Fibroblast of lung (primary cell): ENCODE data around the gene ANKH. TPM values are rescaled to one million over a fixed set of nuclear protein-coding genes. Genes with fewer than 3 reads are reported as not detected.

Source experiments
- DNase-seq, 2 donors: peaks; one replicate each; pipeline versions ENCODE4 v3.0.0 to v3.0.0-alpha.2; 2010; ENCODE audit warnings: low read depth in 2 of 2
- H2AFZ ChIP-seq: 2 replicates; pipeline ENCODE4 v1.5.1; 2012; ENCODE audit warnings: low read length, control low read depth, inconsistent platforms
- H3K27ac ChIP-seq: 2 replicates; pipeline ENCODE4 v1.5.1; 2011; ENCODE audit warnings: low read length, control low read depth; ENCODE audit not compliant: insufficient read depth
- H3K27me3 ChIP-seq: 2 replicates; pipeline ENCODE4 v1.5.1; 2011; ENCODE audit warnings: mild to moderate bottlenecking, low read length; ENCODE audit not compliant: control insufficient read depth, insufficient read depth
- H3K36me3 ChIP-seq: 2 replicates; pipeline ENCODE4 v1.5.1; 2011; ENCODE audit warnings: low read length; ENCODE audit not compliant: control insufficient read depth, insufficient read depth
- H3K4me1 ChIP-seq: 2 replicates; pipeline ENCODE4 v1.5.1; 2011; ENCODE audit warnings: low read length; ENCODE audit not compliant: control insufficient read depth, insufficient read depth; ENCODE audit errors: extremely low read depth
- H3K4me2 ChIP-seq: 2 replicates; pipeline ENCODE4 v1.5.1; 2011; ENCODE audit warnings: low read length, control low read depth; ENCODE audit not compliant: insufficient read depth; ENCODE audit errors: extremely low read depth
- H3K4me3 ChIP-seq, 4 experiments: fragments of 200-600 bp in 1 of 4; sonication (generic) in 1 of 4; replicated peaks in 1 of 4; 2 replicates each; pipeline ENCODE4 v1.5.1; 2011 to 2016; ENCODE audit warnings: low read length in 4 of 4, low read depth in 3 of 4, mild to moderate bottlenecking in 3 of 4, control low read depth in 2 of 4, inconsistent platforms in 1 of 4, mixed read lengths in 1 of 4; ENCODE audit not compliant: insufficient read depth in 1 of 4; ENCODE audit errors: control extremely low read depth in 1 of 4
- H3K79me2 ChIP-seq: 2 replicates; pipeline ENCODE4 v1.5.1; 2012; ENCODE audit warnings: mild to moderate bottlenecking, low read length, inconsistent platforms; ENCODE audit not compliant: control insufficient read depth, insufficient read depth
- H3K9ac ChIP-seq: 2 replicates; pipeline ENCODE4 v1.5.1; 2011; ENCODE audit warnings: mild to moderate bottlenecking, low read length, control low read depth; ENCODE audit not compliant: insufficient read depth
- H3K9me3 ChIP-seq: 2 replicates; pipeline ENCODE4 v1.5.1; 2012; ENCODE audit warnings: low read depth, low read length; ENCODE audit not compliant: control insufficient read depth, insufficient read depth
- H4K20me1 ChIP-seq: 2 replicates; pipeline ENCODE4 v1.5.1; 2011; ENCODE audit warnings: low read length; ENCODE audit not compliant: control insufficient read depth, insufficient read depth; ENCODE audit errors: extremely low read depth
- CTCF ChIP-seq, 2 donors: IDR thresholded peaks in 1 of 2; conservative IDR thresholded peaks in 1 of 2; 1 replicate in 1 of 2; 2 replicates in 1 of 2; pipeline ENCODE4 v1.5.1; 2011 to 2012; ENCODE audit warnings: low read length in 2 of 2, control low read depth in 1 of 2, inconsistent platforms in 1 of 2, low read depth in 1 of 2, mild to moderate bottlenecking in 1 of 2
- EZH2 ChIP-seq: IDR thresholded peaks from 2 replicates; pipeline ENCODE4 v1.5.1; 2012; ENCODE audit warnings: low read length, control low read depth, mild to moderate bottlenecking; ENCODE audit errors: missing control alignments
- polyA plus RNA-seq, 2 donors: library from polyadenylated mRNA; depleted of rRNA in 1 of 2; stranded (reverse) in 1 of 2; unstranded in 1 of 2; fragments of >200 nt; gene quantifications; 2 replicates each; pipeline ENCODE4 v1.2.1, GENCODE V29; 2011 to 2012; ENCODE audit warnings: missing spikeins in 1 of 2
- total RNA-seq: library from RNA; depleted of rRNA; stranded (reverse); fragments of >200 nt; gene quantifications from 2 replicates; pipeline ENCODE4 v1.2.1, GENCODE V29; 2014

ANKH gene
- total and polyA plus RNA-seq, 2 donors (not counting 1 experiment from before 2014, with no cell fraction given): 5.8 to 10.9 TPM

DNA sequence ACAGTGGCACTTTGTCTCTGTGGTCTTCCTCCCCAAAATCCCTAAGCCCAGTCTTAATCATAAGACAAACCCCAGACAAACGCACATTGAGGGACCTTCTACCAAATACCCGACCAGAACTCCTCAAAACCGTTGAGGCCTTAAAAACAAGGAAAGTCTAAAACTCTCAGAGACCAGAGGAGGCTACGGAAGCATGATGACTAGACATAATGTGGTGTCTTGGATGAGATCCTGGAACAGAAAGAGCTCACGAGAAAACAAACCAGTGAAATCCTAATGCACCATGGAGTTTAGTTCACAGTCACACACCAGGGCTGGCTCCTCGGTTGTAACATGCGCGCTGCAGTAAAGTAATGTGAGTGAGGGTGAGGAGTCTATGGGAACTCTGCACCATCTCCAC, 148.7 kb downstream of the ANKH start:
- Histone ChIP-seq H2AFZ (no peak overlapping the region), H3K79me2 (no peaks in the 10 kb centered on the region), H3K27me3 (no peaks in the 10 kb centered on the region), H3K9me3 (no peaks in the 10 kb centered on the region), H3K27ac (no peak overlapping the region), H3K36me3 (no peaks in the 10 kb centered on the region), H3K4me1 (peaks cover 5% of the 10 kb centered on the region), H3K4me3 (no peak overlapping the region), H3K4me2 (no peak overlapping the region), H4K20me1 (no peaks in the 10 kb centered on the region), H3K9ac (no peak overlapping the region)
- no peak for TF ChIP-seq CTCF (conservative IDR thresholded peaks at IDR 0.05 in 1 of 2, IDR thresholded peaks at IDR 0.05 in 1 of 2; ENCODE audit: low read depth in 1 of 2, low read length in 2 of 2)
- TF ChIP-seq EZH2: no peak
- DNase-seq: no peak

DNA sequence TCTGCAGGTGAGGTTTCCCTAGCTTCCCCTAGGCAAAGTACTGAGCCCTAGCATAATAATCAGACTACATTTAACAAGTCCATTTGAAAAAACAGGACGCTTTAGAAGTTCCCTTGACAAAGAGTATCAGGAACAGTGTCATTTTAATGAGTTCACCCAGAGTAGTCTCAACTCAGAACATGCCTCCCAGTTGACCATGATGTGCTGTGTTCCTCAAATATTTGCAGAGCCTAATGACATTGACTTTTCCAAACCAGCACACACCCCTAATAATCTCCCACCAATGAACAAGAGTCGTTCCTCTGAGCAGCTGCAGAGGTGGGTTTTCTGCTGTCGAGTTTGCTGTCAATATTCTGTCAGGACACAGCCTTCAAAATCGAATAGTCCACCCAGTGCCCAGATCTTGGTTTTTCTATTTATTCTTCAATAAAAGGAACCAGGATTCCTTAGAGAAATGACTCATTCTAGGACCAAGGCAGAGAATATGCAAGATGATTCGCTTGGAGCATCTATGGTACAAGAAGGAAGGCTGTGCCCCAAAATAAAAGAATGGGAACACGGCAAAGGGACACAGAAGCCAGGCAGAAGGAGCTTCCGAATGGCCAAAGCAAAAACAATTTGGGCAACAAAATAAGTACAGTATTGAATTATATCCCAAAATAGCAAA, 149.5 kb downstream of the ANKH start:
- Histone ChIP-seq H3K4me3 (no peak overlapping the region), H3K4me1 (peaks cover 5% of the 10 kb centered on the region), H2AFZ (no peak overlapping the region), H3K9me3 (no peaks in the 10 kb centered on the region), H3K27ac (no peak overlapping the region), H3K9ac (no peak overlapping the region), H4K20me1 (no peaks in the 10 kb centered on the region), H3K79me2 (no peaks in the 10 kb centered on the region), H3K4me2 (no peak overlapping the region), H3K36me3 (no peaks in the 10 kb centered on the region), H3K27me3 (no peaks in the 10 kb centered on the region)
- peak in 1 of 2 donors; percentile 9 for DNase-seq
- TF ChIP-seq CTCF (conservative IDR thresholded peaks at IDR 0.05 in 1 of 2, IDR thresholded peaks at IDR 0.05 in 1 of 2; ENCODE audit: low read depth in 1 of 2, low read length in 2 of 2): no peak
- TF ChIP-seq EZH2: no peak

- H3K4me3 ChIP-seq: no peak overlapping the region
- H3K27me3 ChIP-seq: no peaks in the 10 kb centered on the region
- H4K20me1 ChIP-seq: no peaks in the 10 kb centered on the region
- H3K36me3 ChIP-seq: peaks cover 1% of the 10 kb centered on the region
- DNase-seq: peak; percentile 37 to 72
- no peak overlapping the region for H3K27ac ChIP-seq
- no peak overlapping the region for H3K4me2 ChIP-seq
- no peak overlapping the region for H3K9ac ChIP-seq
- no peaks in the 10 kb centered on the region for H3K9me3 ChIP-seq
- TF ChIP-seq CTCF (conservative IDR thresholded peaks at IDR 0.05 in 1 of 2, IDR thresholded peaks at IDR 0.05 in 1 of 2; ENCODE audit: low read depth in 1 of 2, low read length in 2 of 2): no peak
- no peak for TF ChIP-seq EZH2
- H3K4me1 ChIP-seq: no peaks in the 10 kb centered on the region
- H2AFZ ChIP-seq: no peak overlapping the region
- H3K79me2 ChIP-seq: no peaks in the 10 kb centered on the region
Observed at GRCh38 chr5:14720236-14720923, 151.2 kb downstream of the ANKH start.
